ENCODE results near the gene SOS2.

- no peak for TF ChIP-seq EZH2 (IDR thresholded peaks at IDR 0.05; ENCODE audit: low read length, unreplicated experiment)
- TF ChIP-seq CTCF (conservative IDR thresholded peaks at IDR 0.05; ENCODE audit: low read depth, low read length) = no peak
- no peak for TF ChIP-seq EZH2phosphoT487 (IDR thresholded peaks at IDR 0.05; ENCODE audit: borderline replicate concordance, low read length)
These were observed 15.9 kb upstream of the SOS2 start for GRCh38 chr14:50247245-50247644.

All from PC-3 (cell line).